GM21786 (cell line): Measurements from ENCODE around the gene LIMA1.
"Not testable (repeated sequence)": the region's sequence is repeated elsewhere in the genome, so short reads cannot be mapped to it uniquely, and the experiment has no call there.

Experiments
- ATAC-seq: cut with Tn5 transposase; IDR thresholded peaks from one replicate; pipeline ENCODE4 v1.9.1; 2021; ENCODE audit not compliant: unreplicated experiment

LIMA1 gene

DNA sequence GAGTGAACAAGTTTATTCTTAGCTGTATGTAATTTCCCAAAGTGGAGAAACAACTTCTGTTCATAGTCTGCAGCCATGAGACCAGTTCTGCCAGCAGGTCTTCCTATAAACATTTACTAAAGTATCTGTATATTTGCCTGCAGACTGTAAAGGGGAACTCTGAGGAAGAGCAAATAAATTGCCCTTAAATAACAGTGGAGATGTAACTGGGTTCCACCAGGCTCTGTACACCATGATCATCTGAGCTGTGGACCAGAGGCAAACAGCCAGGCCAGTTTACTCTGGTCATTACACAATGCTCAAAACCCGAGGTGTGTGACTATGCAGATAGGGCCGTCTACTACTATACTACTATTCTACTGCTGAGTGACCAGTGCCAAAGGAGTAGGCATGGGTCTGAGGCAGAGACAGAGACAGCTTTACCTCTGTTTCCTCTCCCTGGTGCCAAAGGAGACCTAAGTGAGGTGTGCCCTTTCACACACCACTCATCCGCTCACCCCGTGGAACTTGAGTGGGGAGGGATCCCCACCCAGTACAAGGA lies 95.0 kb downstream of the LIMA1 start:
- no peak for ATAC-seq

DNA sequence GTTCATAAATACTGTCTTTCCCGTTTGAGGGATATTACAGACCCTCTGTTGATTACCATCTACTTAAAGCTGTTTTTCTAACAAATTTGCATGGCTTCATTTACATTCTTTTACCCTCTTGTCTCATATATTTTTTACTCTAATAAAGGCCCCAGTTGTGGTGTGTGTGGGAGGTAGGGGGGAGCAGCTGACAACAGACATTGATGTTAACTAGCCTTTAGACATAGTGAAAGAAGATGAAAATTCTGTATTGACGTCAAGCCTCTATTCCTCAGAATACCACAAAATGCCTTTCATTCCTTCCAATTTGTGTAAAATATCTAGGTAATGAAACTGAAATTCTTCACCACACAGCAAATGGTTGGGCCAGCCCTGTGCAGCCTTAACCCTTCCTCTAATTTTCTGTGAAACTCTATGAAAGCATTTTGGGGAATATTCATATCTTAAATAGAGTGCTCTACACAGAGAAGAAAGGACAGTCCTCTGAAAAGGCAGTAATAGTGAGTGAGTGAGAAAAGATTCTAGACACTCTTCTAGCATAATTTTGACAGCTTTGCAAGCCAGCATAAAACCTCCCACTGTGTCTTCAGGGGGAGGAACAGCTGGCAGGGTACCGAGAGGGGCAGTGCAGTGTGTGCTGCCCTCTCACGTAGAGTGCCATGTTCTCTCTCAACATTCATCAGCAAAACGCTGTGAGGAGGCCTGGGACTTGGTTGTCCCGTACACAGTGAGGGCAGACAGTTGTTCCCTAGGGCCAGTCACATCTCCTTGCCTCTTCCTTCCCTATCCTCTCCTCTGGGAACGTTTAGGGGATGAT lies 96.0 kb downstream of the LIMA1 start:
- ATAC-seq, result no peak

DNA sequence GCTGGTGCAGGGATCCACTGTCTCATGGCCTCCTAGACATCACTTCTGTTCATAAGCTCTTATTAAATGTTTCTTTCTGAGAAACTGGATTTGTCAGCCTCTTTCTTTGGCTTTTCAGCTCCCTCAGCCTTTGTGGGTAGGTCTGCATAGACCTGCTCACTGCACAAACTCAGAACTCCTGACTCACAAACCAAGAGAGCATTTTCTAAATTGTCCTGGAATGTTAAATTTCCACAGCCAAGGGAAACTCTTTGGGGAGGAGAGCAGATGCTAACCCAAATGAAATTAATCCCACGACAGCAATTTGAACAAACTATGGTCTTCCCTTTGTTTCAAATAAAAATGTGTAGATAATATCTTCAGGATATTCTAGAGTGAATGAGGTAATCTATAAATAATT lies 96.6 kb downstream of the LIMA1 start:
- no peak for ATAC-seq

DNA sequence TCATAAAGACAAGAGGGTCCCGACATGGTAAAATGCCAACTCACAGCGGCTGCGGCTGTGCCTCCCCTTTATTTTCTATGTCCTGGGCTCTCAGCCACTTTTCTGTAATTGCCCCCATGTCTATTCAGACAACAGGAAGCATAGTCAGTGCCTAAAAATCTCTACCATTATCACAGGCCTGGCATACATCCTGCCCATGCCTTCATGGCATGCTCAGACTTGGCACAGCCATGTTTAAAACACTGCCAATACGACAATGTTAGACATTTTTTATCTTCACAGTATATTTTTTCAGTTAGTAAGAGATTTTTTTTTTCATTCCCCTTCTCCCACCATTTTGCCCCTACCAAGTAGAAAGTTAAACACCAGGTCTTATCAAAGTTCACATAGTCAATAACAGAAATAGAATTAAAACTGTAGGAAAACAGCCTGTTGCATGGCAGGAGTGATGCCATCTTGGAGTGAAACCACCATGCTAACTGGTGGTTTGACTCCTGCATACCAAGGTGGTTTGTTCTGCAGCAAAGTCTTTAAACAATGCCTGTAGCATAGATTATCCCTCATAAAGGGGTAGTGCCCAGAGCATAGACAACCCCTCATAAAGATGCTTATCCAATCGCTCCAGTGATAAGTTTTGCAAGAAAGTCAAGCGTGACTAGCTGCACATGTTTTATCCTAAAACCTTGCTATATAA lies 97.2 kb downstream of the LIMA1 start:
- ATAC-seq, result no peak

DNA sequence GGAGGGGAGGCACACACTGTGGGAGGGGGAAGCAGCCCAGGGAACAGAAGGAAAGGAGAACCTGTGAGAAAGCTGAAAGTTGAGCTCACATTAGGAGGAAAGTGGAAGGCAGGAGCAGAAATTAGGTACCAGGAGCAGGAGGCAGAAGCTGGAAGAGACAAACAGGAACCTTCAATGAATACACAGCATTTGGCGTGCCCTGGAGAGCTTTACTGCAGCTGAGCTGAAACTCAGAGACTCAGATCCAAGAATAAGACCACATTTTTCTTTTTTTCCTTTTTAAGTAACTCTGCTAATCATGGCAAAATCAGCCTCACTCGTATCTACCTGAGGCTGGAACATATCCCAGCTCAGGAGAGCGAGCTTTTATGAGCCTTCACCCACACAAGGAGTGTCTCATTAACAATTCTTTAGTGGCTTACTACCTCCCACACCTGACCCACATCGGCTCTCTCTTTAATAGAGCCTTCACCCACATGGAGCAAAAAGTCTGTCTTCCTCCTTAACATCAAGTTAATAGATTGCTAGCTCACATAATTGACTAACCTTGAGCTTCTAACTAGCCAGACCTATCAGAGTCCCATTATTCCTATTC lies 97.9 kb downstream of the LIMA1 start:
- ATAC-seq, result no peak

DNA sequence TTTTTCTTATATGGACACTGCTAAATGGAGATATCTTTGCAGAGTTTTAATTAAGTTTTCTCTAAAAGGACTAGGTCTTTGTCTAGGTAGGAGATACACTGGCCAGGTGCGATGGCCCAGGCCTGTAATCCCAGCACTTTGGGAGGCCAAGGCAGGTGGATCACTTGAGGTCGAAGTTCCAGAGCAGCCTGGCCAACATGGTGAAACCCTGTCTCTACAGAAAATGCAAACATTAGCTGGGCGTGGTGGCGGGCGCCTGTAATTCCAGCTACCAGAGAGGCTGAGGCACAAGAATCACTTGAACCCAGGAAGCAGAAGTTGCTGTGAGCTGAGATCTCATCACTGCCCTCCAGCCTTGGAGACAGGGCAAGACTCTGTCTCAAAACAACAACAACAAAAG lies 99.1 kb downstream of the LIMA1 start:
- no peak for ATAC-seq

DNA sequence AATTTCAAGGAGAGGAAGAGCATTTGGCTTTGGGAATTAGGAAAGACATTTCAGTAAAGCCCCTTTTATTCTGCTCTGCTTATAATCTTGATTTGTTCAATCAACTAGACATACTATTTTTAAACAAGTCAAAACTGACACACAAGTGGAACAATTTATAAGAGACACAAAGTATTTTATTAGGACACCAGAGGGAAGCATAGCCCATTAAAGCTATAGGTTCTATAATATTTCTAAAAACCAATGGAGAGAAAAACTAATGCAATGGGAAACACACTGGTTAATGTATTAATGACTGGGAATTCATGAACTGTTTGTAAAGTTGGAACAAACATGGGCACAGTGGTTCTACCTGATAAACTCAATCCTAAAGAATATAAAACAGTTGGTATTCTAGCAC lies 100.9 kb downstream of the LIMA1 start:
- ATAC-seq, result no peak

DNA sequence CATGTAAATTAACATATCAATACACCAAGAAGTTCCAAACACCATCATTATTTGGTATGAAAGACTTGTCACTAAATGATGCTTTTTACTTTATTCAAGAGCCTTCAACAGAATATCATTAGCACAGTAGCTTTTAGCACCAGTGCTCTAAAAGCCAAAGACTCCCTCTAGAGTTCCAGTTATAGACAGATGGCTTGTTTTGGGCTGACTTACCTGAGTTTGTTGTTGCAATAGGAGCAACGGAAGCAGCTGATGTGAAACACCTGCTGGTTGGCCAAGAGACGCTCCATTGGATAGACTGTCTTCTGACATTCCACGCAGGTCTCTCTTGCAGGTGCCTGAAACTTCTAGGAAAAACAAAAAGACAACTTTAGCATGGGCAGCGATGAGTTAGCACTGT lies 101.6 kb downstream of the LIMA1 start:
- no peak for ATAC-seq

DNA sequence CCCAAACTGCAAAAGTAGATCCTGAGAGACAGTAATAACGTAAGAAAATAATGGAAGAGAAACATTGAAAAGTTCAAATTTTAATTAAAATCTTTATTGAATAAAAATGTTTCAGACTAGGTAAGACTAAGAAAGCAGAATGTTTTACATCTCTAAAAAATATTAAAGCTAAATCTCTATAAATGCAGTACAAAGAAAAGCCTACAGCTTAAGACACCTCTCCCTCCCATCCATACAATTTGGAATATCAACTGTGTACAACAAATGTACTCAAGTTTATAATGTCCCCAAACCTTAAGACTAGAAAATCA lies 107.6 kb downstream of the LIMA1 start:
- no peak for ATAC-seq

DNA sequence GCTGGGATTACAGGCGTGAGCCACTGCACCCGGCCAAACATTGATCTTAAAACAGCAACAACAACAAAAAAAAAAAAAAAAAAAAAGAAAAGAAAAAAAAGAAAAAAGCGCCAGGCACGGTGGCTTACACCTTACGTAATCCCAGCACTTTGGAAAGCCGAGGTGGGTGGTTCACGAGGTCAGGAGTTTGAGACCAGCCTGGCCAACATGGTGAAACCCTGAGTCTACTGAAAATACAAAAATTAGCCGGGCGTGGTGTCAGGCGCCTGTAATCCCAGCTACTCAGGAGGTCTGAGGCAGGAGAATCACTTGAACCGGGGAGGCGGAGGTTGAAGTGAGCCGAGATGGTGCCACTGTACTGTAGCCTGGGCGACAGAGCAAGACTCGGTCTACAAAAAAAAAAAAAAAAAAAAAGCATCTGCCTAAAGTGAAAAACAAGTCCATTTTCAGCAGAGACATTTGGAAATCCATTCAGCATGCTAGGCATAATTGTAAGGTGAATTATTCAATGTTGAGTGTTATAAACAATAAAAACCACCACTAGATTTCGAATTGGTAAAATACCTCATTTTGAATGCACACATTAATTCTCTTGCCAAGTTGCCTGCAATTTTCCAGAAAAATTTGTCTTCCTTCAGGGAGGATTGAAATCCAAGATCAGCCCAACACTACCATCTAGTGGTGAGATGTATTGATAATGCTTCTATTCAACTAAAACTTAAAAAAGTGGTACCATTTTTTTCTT lies 108.2 kb downstream of the LIMA1 start:
- ATAC-seq, result no peak

DNA sequence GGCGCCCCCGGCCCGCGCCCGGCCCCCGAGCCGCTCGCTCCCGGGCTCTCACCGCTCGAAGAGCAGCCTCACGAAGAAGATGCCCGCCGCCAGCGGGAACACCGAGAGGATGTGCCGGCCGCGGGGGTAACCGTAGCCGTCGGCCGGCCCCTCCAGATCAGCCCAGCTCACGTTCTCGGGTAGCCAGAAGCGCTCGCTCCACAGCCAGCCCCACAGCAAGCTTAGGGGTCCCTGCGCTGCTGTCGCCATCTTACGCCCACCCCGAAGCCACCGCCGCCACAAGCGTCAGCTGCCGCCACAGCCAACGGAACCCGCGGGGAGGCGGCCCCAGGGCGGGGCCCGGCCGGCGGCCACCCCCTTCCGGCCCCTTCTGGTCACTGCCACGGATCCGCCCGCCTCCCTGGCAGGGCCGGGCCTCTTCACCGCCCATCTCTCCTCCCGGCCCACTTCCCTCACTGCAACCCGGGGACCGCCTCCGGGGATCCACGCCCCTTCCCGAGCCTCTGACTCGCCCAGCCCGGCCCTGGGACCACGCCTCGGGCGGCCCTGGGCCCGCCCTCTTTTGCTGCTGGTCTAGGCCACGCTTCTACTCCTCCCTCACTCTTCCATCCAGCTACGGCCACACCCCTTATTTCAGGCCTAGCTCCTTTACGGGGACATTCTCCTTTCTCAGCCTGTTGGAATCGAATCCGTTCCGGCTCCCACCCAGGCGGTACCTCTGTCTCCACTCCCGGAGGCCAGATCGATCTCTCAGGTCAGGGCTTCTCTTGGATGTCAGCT lies 116.1 kb downstream of the LIMA1 start, which contains the start of gene CERS5:
Gene CERS5, minus strand, starts transcription at position 321 of the 780 bp plus-strand sequence. Its CDS starts 72 bp downstream, at position 249.
- ATAC-seq, result peak; percentile 97

DNA sequence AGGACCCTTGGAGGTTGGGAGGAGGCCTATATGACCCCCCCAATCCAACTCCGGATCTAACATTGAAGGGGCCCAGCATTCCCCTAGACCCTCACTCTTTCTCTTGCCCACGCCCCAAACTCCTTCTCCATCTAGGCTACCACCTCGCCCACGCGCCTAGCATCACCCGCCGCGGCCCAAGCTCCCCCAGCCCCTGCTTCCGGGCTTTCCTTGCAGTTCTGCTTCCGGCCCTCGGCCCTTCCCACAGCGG lies 116.6 kb downstream of the LIMA1 start:
- peak; percentile 27 for ATAC-seq

DNA sequence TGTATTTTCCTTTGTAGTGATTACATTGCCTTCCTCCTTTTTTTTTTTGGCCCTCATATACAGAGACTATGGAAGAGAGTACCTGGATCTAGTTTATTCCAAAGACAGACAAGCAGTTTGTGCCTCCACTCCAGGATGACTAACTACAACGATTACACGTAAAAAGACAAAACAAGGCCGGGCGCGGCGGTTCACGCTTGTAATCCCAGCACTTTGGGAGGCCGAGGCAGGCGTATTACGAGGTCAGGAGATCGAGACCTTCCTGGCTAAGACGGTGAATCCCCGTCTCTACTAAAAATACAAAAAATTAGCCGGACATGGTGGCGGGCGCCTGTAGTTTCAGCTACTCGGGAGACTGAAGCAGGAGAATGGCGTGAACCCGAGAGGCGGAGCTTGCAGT lies 118.4 kb downstream of the LIMA1 start:
- ATAC-seq, result no peak

DNA sequence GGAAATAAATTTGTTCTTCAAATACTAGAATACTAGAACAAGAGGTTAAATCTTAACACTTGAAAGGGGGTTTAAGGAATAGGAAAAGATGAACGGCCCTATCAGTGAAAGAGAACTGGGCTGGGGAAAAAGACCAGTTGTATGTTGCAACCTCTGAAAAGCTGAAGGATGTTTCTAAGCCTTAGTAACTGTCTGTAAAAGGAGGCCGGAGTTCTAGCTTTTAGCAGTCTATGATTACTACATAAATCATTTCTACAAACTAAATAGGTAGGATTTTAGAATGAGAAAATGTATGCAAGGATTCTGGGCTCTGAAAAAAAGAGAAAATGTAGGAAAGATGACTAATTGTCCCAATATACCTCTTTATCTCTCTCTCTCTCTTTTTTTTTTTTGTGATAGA lies 121.1 kb downstream of the LIMA1 start:
- no peak for ATAC-seq

DNA sequence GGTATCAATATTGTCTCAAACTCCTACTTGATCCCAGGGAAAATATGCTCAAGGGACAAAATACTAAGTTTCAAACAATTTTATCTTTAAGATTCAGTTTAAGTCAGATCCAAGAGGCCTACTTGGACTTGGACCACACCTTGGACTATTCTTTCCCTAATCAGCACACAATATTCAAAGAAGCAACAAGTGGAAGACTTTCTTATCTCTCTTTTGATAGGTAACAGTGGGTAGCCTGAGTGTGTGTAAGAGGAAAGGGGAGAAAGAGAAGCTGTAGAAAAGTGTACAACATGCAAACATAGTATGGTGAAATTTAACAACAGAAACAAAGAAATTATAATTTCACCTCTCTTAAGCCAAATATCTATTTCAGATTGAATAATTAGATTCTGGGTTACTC lies 122.7 kb downstream of the LIMA1 start:
- ATAC-seq, result no peak

DNA sequence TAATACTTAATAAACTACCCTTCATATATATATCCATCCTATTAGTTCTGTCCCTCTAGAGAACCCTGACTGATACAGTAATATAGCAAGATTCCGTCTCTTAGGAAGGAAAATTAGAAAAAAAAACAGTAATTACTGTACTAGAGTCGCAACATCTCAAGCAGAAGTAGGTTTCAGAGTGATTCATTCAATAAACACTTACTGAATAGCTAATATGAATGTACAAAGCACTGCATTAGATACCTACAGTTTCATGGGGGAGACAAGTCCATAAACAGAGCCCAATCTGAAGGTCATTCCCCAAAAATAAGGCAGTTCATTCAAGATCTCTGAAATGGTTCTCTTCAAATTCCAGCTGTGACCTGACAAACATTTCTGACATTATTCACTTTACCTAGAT lies 126.1 kb downstream of the LIMA1 start:
- ATAC-seq, result no peak

DNA sequence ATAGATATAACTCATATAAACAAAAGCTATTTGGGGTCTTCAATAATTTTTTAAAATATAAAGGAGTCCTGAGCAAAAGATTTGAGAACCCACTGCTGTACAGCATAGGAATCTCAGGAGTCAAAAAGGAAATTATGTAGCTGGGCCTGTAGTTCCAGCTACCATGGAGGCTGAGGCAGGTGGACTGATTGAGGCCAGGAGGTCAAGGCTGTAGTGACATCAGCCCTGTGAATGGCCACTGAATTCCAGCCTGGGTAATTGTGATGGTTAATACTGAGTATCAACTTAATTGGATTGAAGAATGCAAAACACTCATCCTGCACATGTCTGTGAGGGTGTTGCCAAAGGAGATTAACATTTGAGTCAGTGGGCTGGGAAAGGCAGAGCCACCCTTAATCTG lies 126.7 kb downstream of the LIMA1 start:
- ATAC-seq, result no peak

DNA sequence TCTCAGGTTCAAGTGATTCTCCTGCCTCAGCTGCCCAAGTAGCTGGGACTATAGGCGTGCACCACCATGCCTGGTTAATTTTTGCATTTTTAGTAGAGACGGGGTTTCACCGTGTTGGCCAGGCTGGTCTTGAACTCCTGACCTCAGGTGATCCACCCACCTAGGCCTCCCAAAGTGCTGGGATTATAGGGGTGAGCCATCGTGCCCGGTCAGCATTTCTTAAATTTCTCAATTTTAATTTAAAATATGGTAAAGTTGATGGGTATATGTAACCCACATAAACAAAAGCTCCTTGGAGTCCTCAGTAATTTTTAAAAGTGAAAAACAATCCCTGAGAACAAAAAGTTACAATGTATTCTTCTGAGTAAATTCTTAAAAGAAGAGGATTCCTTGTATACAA lies 128.4 kb downstream of the LIMA1 start:
- not testable (repeated sequence) for ATAC-seq

DNA sequence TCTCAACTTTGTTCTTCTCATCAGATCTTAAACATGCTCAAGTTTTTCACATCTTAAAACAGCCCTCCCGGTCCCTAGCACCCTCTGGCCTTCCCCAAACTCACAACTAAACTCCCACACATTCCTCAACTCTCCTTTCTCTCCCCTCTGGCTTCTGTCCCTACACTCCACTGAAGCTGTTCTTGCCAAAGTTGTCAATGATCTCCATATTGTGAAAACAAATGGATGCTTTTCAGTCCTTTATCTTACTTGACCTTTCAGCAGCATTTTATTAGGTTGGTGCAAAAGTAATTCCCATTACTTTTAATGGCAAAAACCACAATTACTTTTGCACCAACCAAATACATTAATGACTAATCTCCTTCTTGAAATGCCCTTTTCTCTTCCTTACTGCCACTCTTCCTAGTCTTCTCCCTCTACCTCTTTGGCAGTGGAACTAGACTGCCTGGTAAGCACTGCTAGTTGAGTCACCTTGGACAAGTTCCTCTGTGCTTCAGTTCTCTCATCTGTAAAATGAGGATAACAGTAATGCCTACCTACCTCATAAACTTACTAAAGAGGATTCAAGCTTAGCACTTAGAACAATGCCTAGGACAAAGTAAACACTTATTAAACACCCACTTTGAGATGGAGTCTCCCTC lies 132.2 kb downstream of the LIMA1 start:
- no peak for ATAC-seq

DNA sequence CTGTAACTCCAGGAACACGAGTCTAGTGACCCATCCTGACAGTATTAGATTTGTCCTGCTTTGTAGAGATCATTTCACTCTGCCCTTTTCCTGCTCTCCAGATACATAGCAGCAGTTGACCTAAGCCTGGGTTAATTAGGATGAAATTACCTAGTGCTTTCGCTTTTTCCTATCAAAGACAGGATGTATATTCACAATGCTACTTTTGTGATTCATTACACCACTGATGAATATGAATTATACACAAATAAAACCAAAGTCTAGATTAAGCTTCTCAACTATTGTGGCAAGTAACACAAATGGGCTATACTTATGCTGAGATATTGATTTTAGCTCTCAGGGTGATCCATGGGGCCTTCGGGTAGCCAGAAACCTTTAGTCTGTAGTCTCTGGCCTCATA lies 134.0 kb downstream of the LIMA1 start:
- no peak for ATAC-seq
